NT2/D1 (cell line): Measurements from ENCODE around the gene CAPRIN2.

ENCODE experiments used
- SUZ12 ChIP-seq: IDR thresholded peaks from 2 replicates; pipeline ENCODE4 v1.6.1; 2011; ENCODE audit not compliant: insufficient read length, insufficient read depth; ENCODE audit errors: extremely low read depth
- YY1 ChIP-seq: IDR thresholded peaks from 2 replicates; pipeline ENCODE4 v1.6.1; 2011; ENCODE audit not compliant: insufficient read length, insufficient read depth
- ZNF274 ChIP-seq: IDR thresholded peaks from 2 replicates; pipeline ENCODE4 v1.6.1; 2011; ENCODE audit warnings: mild to moderate bottlenecking, low read depth, low read length

DNA sequence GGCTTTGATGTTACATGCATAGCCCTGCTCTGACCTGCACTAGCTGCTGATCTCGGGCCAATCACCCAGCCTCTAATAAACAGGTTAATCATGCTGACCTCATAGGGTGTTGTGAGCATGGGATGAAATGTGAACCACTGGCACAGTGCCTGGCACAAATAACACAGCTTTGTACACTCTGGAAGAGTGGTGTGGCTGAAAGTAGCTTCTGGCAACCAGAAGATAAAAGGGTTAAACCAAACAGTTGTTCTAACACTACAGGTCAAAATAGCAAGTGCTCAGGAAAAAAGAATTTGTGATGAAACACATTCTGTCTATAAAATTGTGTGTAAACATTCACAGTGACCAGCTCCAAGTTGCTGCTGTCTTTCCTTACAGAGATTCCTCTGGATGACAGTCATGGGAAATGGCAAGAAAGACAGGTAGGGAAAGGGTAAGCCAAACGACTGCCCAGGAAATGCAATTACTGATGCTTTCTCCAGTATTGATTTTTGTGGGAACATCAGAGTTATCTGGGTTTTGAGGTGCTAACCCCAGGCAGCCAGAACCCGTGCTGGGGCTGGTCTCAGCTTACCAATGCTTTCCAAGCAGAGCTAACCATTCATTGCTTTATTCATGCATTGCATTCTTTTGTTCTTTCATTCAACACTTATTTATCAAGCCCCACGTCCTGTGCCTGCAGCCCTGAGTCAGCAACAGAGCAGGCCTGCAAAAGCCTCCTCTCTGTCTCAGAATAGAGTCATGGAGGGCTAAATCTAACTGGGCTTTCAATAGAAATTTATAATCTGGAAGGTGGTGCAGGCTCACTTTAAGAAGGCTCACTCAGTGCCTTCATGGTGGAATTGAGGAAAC is 38.1 kb upstream of the CAPRIN2 start:
- TF ChIP-seq ZNF274 (no peak), SUZ12 (no peak), YY1 (no peak)
